GM18519 (cell line): Measurements from ENCODE around the gene GALNT18.

Source experiments
- ATAC-seq: cut with Tn5 transposase; IDR thresholded peaks from one replicate; pipeline ENCODE4 v1.9.1; 2021; ENCODE audit warnings: mild to moderate bottlenecking, moderate library complexity; ENCODE audit not compliant: unreplicated experiment, low FRiP score

GALNT18 gene

GRCh38 chr11:11444027-11444803 is 177.6 kb downstream of the GALNT18 start:
- no peak for ATAC-seq

- no peak for ATAC-seq
Observed at GRCh38 chr11:11442791-11443190, 179.0 kb downstream of the GALNT18 start.

GRCh38 chr11:11441516-11441915 is 180.3 kb downstream of the GALNT18 start:
- no peak for ATAC-seq

GRCh38 chr11:11441091-11441490 is 180.7 kb downstream of the GALNT18 start:
- ATAC-seq, result no peak

GRCh38 chr11:11440144-11440543 is 181.7 kb downstream of the GALNT18 start:
- no peak for ATAC-seq

- ATAC-seq, result no peak
Observed at GRCh38 chr11:11439591-11439990, 182.2 kb downstream of the GALNT18 start.

- ATAC-seq, result no peak
Observed at GRCh38 chr11:11436715-11437313, 185.0 kb downstream of the GALNT18 start.

- no peak for ATAC-seq
Observed at GRCh38 chr11:11435635-11436034, 186.2 kb downstream of the GALNT18 start.

- ATAC-seq, result no peak
Observed at GRCh38 chr11:11433960-11434359, 187.8 kb downstream of the GALNT18 start.

GRCh38 chr11:11432621-11433319 is 189.0 kb downstream of the GALNT18 start:
- no peak for ATAC-seq

GRCh38 chr11:11430431-11430830 is 191.4 kb downstream of the GALNT18 start:
- ATAC-seq, result no peak

- no peak for ATAC-seq
Observed at GRCh38 chr11:11428714-11429113, 193.1 kb downstream of the GALNT18 start.

GRCh38 chr11:11427542-11427941 is 194.3 kb downstream of the GALNT18 start:
- no peak for ATAC-seq

GRCh38 chr11:11427140-11427539 is 194.7 kb downstream of the GALNT18 start:
- no peak for ATAC-seq

- no peak for ATAC-seq
Observed at GRCh38 chr11:11426226-11426952, 195.4 kb downstream of the GALNT18 start.

GRCh38 chr11:11425806-11426205 is 196.0 kb downstream of the GALNT18 start:
- no peak for ATAC-seq

GRCh38 chr11:11424688-11425087 is 197.1 kb downstream of the GALNT18 start:
- no peak for ATAC-seq

- ATAC-seq, result no peak
Observed at GRCh38 chr11:11422411-11423128, 199.2 kb downstream of the GALNT18 start.

- no peak for ATAC-seq
Observed at GRCh38 chr11:11421509-11421908, 200.3 kb downstream of the GALNT18 start.

- no peak for ATAC-seq
Observed at GRCh38 chr11:11420899-11421285, 200.9 kb downstream of the GALNT18 start.
